Measurements from ENCODE around the gene ELMO3.

Gene ELMO3

GRCh38 chr16:67177743-67178699 lies 20.9 kb upstream of the ELMO3 start:
- peak; percentile 59 for DNase-seq (ENCODE audit: low read depth)
- TF ChIP-seq CTCF (IDR thresholded peaks at IDR 0.05; ENCODE audit: low read length, missing control alignments): no peak
- peak overlapping the region; percentile 17 for H3K4me3 ChIP-seq (replicated peaks; ENCODE audit: low read depth, low read length)

- no peak for DNase-seq (ENCODE audit: low read depth)
- H3K4me3 ChIP-seq (replicated peaks; ENCODE audit: low read depth, low read length): no peak overlapping the region
- TF ChIP-seq CTCF (IDR thresholded peaks at IDR 0.05; ENCODE audit: low read length, missing control alignments): no peak
Measured at GRCh38 chr16:67179421-67180080, 19.4 kb upstream of the ELMO3 start.

- no peak for DNase-seq (ENCODE audit: low read depth)
Measured at GRCh38 chr16:67180166-67180565, 18.8 kb upstream of the ELMO3 start.

GRCh38 chr16:67181346-67181745 lies 17.6 kb upstream of the ELMO3 start:
- peak; percentile 91 for DNase-seq (ENCODE audit: low read depth)
- H3K4me3 ChIP-seq (replicated peaks; ENCODE audit: low read depth, low read length): peak overlapping the region; percentile 24
- TF ChIP-seq CTCF (IDR thresholded peaks at IDR 0.05; ENCODE audit: low read length, missing control alignments): no peak

More at GRCh38 chr16:67180166-67180565, 18.8 kb upstream of the ELMO3 start:
- TF ChIP-seq CTCF (IDR thresholded peaks at IDR 0.05; ENCODE audit: low read length, missing control alignments): no peak
- H3K4me3 ChIP-seq (replicated peaks; ENCODE audit: low read depth, low read length): no peak overlapping the region

GRCh38 chr16:67182288-67182687 lies 16.6 kb upstream of the ELMO3 start:
- TF ChIP-seq CTCF (IDR thresholded peaks at IDR 0.05; ENCODE audit: low read length, missing control alignments): no peak
- DNase-seq (ENCODE audit: low read depth): no peak
- H3K4me3 ChIP-seq (replicated peaks; ENCODE audit: low read depth, low read length): no peak overlapping the region

- H3K4me3 ChIP-seq (replicated peaks; ENCODE audit: low read depth, low read length): peak overlapping the region; percentile 71
- TF ChIP-seq CTCF (IDR thresholded peaks at IDR 0.05; ENCODE audit: low read length, missing control alignments): no peak
- DNase-seq (ENCODE audit: low read depth): no peak
Measured at GRCh38 chr16:67183284-67183626, 15.7 kb upstream of the ELMO3 start.
